HAP-1 (cell line): Measurements from ENCODE around the gene PGM1.

ENCODE experiments used
- DNase-seq, 2 experiments: peaks; one replicate each; pipeline ENCODE4 v3.0.0-alpha.2; 2016 to 2020; ENCODE audit warnings: low spot score in 2 of 2
- H3K27me3 ChIP-seq: fragments of 250-450 bp; sonication (Bioruptor Pico); 2 replicates; pipeline ENCODE4 v1.5.1; 2020; ENCODE audit warnings: low read depth, mild to moderate bottlenecking, moderate library complexity
- H3K36me3 ChIP-seq: fragments of 250-450 bp; sonication (Bioruptor Pico); replicated peaks from 2 replicates; pipeline ENCODE4 v1.5.1; 2020; ENCODE audit warnings: mild to moderate bottlenecking
- H3K4me1 ChIP-seq: fragments of 250-450 bp; sonication (Bioruptor Pico); 2 replicates; pipeline ENCODE4 v1.5.1; 2020; ENCODE audit warnings: mild to moderate bottlenecking
- H3K4me3 ChIP-seq: fragments of 250-450 bp; sonication (Bioruptor Pico); 2 replicates; pipeline ENCODE4 v1.5.1; 2020; ENCODE audit warnings: mild to moderate bottlenecking, moderate library complexity
- H3K9me3 ChIP-seq: fragments of 250-450 bp; sonication (Bioruptor Pico); 2 replicates; pipeline ENCODE4 v1.5.1; 2020; ENCODE audit warnings: mild to moderate bottlenecking, moderate library complexity
- in situ Hi-C: fragments of 300-500 bp; cut with MboI; formaldehyde crosslinking; loops from 3 replicates; pipeline ENCODE4 v1.14.3; 2020; ENCODE audit warnings: low sequenced_read_pairs, inconsistent platforms, mixed read lengths

Gene PGM1

GRCh38 chr1:63688302-63688890 is 95.2 kb downstream of the PGM1 start:
- DNase-seq = no peak
- in situ Hi-C loops = no loop called here
- H3K4me1 ChIP-seq = no peaks in the 10 kb centered on the region
- H3K36me3 ChIP-seq = no peaks in the 10 kb centered on the region
- H3K27me3 ChIP-seq = peaks cover 2% of the 10 kb centered on the region; the same call in 1 of the 2 replicates
- H3K9me3 ChIP-seq = no peaks in the 10 kb centered on the region
- no peak overlapping the region for H3K4me3 ChIP-seq

DNA sequence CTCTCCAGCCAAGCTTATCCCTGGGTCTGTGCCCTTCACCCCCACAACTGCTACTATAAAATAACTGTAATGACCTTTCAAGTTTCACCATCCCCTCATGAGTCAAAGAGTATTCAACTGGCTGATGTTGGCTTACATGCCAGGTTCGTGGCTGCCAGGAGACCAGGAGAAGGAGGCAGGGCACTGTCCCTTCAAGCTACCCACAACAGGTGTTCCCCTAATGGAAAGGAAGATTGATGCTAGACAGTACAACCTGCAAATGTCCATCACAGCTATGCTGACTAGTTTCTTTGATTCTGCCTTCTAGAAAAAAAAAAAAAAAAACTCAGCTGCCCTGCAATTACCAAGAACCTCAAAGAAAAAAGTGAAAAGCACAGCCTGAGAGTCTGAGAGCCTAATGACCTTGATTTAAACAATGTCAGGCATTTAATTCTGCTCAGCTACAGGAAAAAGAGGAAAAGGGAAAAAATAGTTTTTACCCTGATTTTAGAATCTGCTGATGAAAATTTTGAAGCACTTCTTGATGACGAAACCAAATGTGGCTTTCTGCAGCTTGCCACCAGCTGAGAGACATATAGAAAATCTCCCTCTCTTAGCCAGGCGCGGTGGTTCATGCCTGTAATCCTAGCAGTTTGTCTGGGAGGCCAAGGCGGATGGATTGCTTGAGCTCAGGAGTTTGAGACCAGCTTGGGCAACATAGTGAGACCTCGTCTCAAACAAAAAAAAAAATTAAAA is 97.9 kb downstream of the PGM1 start:
- Histone ChIP-seq H3K4me3 (no peak overlapping the region), H3K27me3 (peaks cover 2% of the 10 kb centered on the region; the same call in 1 of the 2 replicates), H3K36me3 (no peaks in the 10 kb centered on the region), H3K4me1 (no peaks in the 10 kb centered on the region), H3K9me3 (no peaks in the 10 kb centered on the region)
- DNase-seq = no peak
- in situ Hi-C loops = no loop called here

DNA sequence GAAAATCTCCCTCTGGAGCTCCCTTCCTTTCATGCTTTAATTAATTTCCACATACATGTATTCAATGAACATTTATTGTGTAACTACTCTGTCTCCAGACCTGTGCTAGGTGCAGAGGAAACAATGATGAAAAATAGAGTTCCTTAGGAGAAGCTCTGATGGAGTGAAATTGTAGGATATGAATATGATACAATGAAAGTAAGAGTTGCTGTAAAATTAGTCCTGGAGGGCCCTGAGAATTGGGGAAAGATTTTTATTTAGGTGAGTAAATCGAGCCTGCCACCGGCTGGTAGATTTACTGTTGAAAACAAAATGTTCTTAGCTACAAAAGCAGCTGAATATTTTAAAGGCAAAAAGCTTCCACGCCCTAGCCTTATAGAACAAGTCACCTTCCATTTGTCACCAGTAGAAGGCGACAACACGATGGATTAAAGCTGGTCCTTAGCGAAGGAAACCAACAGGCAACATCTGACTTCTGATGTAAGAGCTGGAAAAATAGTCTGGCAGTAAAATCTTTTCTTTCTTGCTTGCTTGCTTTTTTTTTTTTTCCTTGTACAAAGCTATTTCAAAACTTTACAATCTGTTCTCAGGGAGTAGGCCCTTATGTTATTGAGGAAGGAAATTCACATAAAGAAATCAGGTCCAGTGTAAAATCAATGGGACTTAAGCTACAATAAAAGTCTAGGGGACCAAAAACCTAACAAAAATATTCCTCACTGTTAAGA is 98.7 kb downstream of the PGM1 start:
- Histone ChIP-seq H3K27me3 (peaks cover 2% of the 10 kb centered on the region; the same call in 1 of the 2 replicates), H3K4me1 (no peaks in the 10 kb centered on the region), H3K9me3 (no peaks in the 10 kb centered on the region), H3K36me3 (no peaks in the 10 kb centered on the region), H3K4me3 (no peak overlapping the region)
- peak; percentile 61 to 63 for DNase-seq
- in situ Hi-C loops = no loop called here

DNA sequence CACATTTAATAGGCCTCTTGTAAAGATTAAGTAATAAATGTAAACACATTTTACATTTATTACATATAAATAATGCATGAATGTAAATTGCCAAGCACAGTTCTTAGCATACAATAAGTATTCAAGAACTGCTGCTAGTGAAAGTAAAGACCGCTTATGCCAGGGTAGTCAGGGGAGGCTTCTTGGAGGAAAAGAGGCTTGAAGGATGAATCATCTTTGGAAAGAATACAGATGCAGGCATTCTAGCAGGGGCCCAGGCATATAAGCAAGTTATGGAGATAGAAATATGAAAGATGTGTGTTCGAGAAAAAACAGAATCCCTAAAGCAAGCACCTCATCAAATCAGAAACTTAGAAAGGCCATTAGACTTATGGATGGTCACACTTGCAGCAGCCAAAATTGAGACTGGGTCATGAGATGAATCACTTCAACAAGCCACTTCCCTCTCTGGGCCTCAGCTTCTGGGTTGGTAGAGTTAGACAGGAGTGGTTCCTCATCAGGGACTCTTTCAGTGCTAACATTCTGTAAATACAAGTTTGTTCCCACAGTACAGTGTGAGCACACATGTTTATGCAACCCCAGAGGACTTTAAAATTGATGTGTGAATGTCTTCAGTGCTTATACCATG is 100.8 kb downstream of the PGM1 start:
- DNase-seq = no peak
- in situ Hi-C loops = no loop called here
- Histone ChIP-seq H3K4me3 (no peak overlapping the region), H3K27me3 (no peaks in the 10 kb centered on the region), H3K9me3 (no peaks in the 10 kb centered on the region), H3K36me3 (no peaks in the 10 kb centered on the region), H3K4me1 (no peaks in the 10 kb centered on the region)

DNA sequence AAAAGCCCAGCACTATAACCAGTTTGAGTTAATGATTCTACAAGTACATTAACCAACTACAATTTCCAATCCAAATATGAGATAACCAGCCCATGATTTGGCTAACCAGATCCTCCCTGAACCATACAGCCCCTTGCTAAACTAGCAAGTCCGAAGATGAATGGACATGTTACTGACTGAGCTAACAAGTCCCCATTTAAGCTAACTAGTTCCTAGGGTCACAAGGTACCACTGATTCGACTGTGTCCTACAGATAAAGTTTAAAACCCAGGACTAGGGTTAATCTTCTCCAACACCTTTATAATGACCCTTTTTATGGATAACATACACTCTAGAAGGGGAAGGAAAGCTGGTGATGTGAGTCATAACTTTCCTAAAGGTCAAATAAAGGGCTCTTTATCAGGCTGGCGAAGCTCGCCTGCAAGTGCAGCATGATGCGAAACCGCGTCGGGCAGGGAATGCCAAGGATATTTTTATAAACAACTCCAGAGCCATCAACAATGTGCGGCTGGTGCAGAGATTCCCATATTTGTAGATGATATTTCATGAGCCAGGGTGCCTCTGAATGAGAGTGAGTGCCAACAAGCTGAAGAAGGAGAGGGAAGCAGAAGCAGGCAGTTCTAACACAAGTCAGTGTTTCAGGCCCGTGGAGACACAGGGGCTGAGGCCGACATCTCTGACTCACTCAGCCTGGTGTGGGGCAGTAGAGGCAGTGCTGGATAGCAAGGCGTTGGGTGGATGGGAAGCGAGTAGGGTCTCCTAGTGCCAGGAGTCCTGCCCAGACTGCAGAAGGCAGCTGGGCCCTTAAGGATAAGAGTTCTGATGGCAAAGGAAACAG is 105.0 kb downstream of the PGM1 start:
- H3K4me1 ChIP-seq = no peaks in the 10 kb centered on the region
- in situ Hi-C loops = no loop called here

DNA sequence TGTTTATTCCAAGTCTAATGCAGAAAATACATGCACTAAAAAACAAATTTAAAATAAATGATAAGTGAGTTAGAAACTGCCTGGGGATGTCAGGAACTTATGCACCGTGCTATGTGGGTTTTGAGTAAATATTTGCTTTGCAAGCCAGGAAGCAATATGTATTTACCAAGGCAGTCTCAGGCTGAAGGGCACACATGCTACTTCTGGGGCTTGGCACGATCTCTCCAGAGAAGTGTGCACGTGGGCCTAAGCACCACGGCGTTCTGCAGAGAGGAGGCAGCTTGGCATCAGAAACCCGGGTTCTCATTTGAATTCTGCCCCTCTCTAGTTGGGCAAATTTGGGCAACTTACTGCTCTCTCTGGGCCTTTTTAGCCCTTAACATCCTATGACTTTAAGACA is 108.0 kb downstream of the PGM1 start:
- Histone ChIP-seq H3K9me3 (no peaks in the 10 kb centered on the region), H3K27me3 (0 out of 2 replicates have a peak, but pooled peaks cover 6% of the 10 kb centered on the region), H3K4me3 (no peak overlapping the region), H3K36me3 (no peaks in the 10 kb centered on the region), H3K4me1 (no peaks in the 10 kb centered on the region)
- in situ Hi-C loops = no loop called here
- DNase-seq = no peak

More for the DNA sequence above, 105.0 kb downstream of the PGM1 start:
- DNase-seq = no peak
- H3K9me3 ChIP-seq = no peaks in the 10 kb centered on the region
- no peaks in the 10 kb centered on the region for H3K27me3 ChIP-seq
- no peaks in the 10 kb centered on the region for H3K36me3 ChIP-seq
- no peak overlapping the region for H3K4me3 ChIP-seq

GRCh38 chr1:63703701-63704107 is 110.5 kb downstream of the PGM1 start:
- Histone ChIP-seq H3K27me3 (peaks cover 17% of the 10 kb centered on the region; the same call in 1 of the 2 replicates), H3K4me3 (no peak overlapping the region), H3K4me1 (no peaks in the 10 kb centered on the region), H3K36me3 (no peaks in the 10 kb centered on the region), H3K9me3 (no peaks in the 10 kb centered on the region)
- in situ Hi-C loops = no loop called here
- no peak for DNase-seq

DNA sequence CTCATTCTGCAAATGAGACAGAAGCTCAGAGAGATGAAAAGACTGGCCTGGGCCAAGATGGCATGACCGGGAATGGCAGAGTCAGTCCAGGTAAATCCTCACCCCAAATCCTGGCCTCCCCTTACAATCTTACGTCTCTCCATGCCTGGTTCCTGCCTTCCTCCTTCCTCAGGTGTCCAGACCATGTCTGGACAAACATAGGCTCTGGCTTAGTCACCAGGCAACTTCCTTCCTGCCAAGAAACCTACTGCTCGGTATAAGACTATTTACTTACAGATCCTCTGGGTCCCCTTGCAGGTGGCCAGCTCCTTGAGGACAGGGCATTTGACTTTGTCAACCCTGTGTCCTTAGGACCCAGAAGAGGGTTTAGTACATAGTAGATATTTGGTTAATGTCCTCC is 111.2 kb downstream of the PGM1 start:
- no peaks in the 10 kb centered on the region for H3K36me3 ChIP-seq
- no peak for DNase-seq
- no peaks in the 10 kb centered on the region for H3K9me3 ChIP-seq
- peaks cover 17% of the 10 kb centered on the region; the same call in 1 of the 2 replicates for H3K27me3 ChIP-seq
- no peak overlapping the region for H3K4me3 ChIP-seq
- H3K4me1 ChIP-seq = no peaks in the 10 kb centered on the region
- in situ Hi-C loops = no loop called here

DNA sequence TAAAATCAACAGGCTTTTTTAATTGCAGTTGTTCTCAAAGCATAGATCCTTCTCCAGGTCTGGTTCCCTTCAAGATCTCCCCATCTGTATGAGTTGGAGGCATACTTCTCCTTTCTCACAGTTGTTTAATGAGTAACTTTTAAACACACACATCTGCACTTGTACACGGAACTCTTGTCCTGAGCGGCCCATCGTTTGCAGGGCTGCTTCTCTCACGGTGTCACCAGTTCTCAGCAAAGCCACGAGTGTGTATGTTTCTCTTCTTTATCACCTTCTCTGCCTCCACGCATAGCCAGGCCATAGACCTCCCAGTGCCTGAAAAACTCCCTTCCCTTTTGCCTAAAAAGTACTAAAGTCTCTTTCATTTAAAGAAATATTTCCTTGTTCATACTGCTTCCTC is 111.9 kb downstream of the PGM1 start:
- H3K4me1 ChIP-seq = no peaks in the 10 kb centered on the region
- DNase-seq = no peak
- no peaks in the 10 kb centered on the region for H3K9me3 ChIP-seq
- no peaks in the 10 kb centered on the region for H3K36me3 ChIP-seq
- in situ Hi-C loops = no loop called here
- no peak overlapping the region for H3K4me3 ChIP-seq
- H3K27me3 ChIP-seq = peaks cover 18% of the 10 kb centered on the region; the same call in 1 of the 2 replicates

- no peaks in the 10 kb centered on the region for H3K36me3 ChIP-seq
- no peaks in the 10 kb centered on the region for H3K9me3 ChIP-seq
- in situ Hi-C loops = no loop called here
- H3K27me3 ChIP-seq = peaks cover 19% of the 10 kb centered on the region; the same call in 1 of the 2 replicates
- no peak for DNase-seq
- no peak overlapping the region for H3K4me3 ChIP-seq
- no peaks in the 10 kb centered on the region for H3K4me1 ChIP-seq
Observed at GRCh38 chr1:63709267-63709828, 116.1 kb downstream of the PGM1 start.
